ENCODE results near the gene TTLL12.
"Not testable (repeated sequence)": the region's sequence is repeated elsewhere in the genome, so short reads cannot be mapped to it uniquely, and the experiment has no call there.

TTLL12 gene

DNA sequence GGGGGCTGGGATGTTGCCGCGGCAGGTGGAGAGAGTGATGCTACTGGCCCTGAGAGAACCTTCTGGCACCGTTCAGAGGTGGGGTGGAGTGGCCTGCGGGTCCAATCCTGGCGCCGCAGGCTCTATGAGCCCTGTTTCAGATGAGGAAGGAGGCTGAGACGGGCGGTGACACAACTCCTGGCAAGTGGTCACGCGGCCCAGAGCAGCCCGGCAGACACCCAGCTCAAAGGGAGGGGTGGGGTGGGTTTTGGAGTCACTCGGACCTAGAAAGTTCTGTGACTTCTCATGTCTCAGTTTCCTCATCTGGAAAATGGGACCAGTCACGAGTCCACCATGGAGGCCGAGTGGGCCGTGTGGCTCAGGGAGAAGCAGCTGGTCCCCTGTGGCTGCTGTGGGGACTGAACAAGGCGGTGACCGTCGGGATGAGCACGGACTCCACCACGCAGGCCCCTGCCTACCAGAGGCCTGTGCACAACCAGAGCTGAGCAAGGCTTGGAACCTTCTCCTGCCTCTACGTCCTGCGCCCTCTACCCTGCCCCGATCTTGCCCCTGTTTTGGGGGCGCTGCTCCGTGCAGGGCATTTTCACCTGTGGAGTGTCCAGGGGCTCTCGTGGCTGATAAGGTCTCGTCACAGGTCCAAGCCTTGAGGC lies 31.9 kb downstream of the TTLL12 start:
- no peak for DNase-seq (ENCODE audit: low spot score)

DNA sequence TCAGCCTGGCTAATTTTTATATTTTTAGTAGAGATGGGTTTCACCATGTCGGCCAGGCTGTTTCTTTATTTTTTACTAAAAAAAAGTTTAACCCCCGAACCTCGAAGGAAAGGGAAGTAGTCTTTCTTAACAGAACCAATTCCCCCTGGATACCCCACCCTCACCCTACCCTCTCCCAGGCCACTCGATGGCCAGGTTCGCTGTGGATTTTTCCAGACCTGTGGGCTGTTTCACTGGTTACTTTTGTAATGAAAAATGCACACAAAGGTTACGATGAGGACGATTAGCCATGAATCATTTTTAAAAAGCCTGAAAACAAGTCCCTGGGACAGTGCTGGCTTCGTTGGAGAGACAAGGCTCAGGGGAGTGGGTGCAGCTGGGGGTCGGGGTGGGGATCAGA lies 33.0 kb downstream of the TTLL12 start:
- no peak for DNase-seq (ENCODE audit: low spot score)

DNA sequence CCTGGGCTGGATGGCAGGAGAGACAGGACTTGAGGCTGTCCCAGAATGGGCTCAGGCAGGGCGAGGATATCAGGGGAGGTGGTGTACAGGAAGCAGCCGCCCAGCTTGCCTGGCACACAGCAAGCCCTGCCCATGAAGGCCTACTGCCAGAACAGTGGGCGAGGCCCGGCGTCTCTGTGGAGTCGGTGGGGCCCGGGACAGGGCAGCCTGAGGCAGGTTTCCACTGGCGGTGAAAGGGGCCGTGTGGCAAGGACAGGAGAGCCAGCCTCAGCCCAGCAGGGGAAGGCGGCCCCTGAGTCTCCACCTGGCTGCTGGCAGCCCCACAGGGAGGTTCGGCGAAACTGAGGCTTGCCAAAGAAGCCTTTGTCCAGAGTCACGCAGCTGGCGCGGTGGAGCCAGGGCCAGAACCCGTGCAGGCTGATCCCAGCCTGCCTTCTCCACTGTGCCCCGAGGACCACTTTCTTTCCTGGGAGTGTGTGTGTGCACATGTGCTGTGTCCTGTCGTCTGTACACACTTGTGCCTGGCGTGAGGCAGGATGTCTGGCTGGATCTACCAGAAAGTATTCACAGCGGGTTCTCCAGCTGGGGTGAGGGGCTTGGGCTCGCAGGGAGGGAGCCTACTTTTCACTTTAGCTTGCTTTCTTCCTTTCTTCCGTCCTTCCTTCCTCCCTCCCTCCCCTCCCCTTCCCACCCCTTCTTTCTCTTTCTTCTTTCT lies 34.4 kb downstream of the TTLL12 start:
- DNase-seq (ENCODE audit: low spot score): peak; percentile 83

DNA sequence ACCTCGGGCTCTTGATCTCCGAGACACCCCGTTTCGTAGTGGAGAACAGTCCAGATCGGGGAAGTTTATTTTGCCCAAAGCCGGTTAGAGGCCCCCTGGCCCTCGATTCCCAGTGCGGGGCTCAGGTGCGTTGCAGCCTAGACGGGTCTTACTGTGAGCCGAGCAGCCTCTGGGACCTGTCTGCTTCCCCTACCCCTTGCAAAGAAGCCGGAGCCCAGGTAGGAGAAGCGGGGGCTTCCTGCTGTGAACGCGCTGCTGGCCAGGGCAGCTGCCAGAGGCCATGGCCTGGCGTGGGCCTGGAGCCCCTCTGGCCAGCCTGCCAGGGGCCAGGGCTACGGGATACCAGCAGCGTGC lies 35.0 kb downstream of the TTLL12 start:
- DNase-seq (ENCODE audit: low spot score): no peak

DNA sequence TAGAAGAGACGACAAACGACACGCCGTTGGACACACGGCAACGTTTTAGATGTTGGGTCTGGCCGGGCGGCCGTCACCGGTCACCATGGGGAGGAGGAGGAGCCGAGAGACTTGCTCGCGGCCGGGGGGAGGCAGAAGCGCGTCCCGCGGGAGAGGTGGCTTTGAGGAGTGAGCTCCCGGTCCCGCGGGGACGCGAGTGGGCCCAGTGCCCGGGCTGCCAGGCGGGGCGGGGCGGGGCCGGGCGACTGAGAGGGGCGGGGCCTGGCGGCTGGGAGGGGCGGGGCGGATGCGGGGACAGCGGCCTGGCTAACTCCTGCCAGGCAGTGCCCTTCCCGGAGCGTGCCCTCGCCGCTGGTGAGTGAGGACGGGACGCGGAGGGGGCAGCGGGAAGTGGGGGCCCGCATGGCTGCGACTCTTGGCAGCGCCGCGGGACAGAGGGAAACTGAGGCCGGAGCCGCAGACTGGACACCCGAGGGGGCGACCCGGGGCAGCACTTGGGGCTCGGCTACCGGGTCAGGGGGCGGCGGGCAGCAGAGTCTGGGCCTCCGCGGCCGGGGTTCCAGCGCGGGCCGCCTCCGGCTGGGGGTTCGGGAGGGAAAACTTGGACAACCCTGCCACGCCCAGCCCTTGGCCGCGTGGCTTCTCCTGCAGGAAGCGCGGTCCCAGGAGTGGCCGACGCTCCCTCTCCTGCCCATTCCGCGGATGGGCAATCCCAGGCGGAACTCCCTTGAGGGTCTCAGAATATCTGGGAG lies 35.5 kb downstream of the TTLL12 start, which contains the start of gene TSPO:
Gene TSPO, plus strand, starts transcription at position 309 of the 752 bp plus-strand sequence. CDS start 7,680 bp downstream, outside the sequence.
- peak; percentile 84 for DNase-seq (ENCODE audit: low spot score)

DNA sequence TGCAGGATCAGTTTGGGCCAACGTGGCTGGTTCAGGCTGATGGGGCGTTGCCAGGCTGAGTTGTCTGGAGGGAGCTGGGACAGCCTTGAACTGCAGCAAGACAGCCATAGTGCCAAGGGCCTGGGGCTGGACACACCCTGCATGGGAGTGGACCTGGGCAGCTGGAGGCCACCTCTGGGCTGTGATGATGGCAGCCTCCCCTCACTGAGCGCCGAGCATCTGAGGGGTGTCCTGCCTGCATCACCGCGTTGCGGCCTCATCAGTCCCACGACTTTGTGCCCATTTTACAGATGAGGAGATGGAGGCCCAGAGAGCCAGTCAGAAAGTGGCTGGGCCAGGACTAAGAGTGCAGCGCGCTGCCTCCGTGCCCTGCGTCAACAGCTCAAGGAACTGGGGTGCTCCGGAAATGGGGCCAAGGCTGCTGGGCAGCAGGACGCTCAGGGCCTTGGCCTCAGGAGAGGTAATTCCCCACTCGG lies 36.2 kb downstream of the TTLL12 start:
- no peak for DNase-seq (ENCODE audit: low spot score)

GRCh38 chr22:43148581-43148980 lies 38.4 kb downstream of the TTLL12 start:
- no peak for DNase-seq (ENCODE audit: low spot score)

- no peak for DNase-seq (ENCODE audit: low spot score)
Measured at GRCh38 chr22:43147821-43148220, 39.1 kb downstream of the TTLL12 start.

- not testable (repeated sequence) for DNase-seq (ENCODE audit: low spot score)
Measured at GRCh38 chr22:43146332-43146731, 40.6 kb downstream of the TTLL12 start.

- not testable (repeated sequence) for DNase-seq (ENCODE audit: low spot score)
Measured at GRCh38 chr22:43145371-43145770, 41.6 kb downstream of the TTLL12 start.

DNA sequence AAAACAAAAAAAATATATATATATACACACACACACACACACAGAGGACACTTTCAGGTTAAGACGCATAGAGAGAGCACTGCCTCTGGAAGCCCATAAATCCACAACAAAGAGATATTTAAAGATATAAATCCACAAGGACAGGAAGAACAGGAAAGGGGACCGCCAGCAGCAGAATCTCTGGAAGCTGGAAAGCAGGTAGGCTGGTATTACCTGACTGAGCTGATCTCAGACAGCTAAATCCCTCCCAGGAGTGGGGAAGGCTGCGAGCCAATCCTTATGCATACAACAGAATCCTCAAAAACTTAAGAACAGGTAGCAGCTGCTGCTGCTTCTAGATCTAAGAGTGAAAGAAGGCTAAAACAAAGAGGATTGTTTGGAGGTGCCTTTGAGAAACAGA lies 42.0 kb downstream of the TTLL12 start:
- DNase-seq (ENCODE audit: low spot score): no peak

DNA sequence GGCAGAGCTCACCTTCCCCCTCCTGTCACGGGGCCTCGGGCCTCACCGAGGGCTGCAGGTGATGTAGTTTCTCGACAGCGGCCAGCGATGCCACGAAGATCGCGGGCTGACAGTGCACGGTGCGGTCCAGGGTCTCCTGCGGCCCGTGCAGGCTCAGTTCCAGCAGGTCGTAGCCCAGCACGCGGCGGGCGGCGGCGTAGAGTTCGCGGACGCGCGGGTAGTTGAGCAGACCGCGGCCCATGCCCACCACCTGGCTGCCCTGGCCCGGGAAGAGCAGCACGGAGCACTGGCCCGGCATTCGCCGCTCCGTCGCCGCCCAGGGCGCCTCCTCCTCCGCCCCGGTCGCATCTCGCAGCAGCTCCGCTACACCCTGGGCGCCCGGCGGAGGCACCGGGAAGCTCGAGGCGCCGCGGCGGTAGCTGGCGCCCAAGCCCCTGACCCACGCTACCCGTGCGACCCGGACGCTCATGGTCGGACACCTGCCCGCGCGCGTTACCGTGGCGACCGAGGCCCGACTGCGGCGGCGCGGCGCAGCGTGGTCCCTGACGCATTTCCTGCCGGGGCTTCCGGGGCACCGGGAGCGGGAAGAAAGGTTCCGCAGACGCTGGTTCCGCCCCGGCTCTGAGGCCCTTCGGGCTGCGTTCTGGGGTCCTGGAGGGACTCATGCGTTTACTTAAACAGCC lies 43.9 kb downstream of the TTLL12 start, which contains the start of gene MCAT:
Gene MCAT, minus strand, starts transcription at position 519 of the 683 bp plus-strand sequence. Its CDS starts 50 bp downstream, at position 469.
- peak; percentile 91 for DNase-seq (ENCODE audit: low spot score)

- no peak for DNase-seq (ENCODE audit: low spot score)
Measured at GRCh38 chr22:43136801-43137200, 50.1 kb downstream of the TTLL12 start.

GRCh38 chr22:43136255-43136654 lies 50.7 kb downstream of the TTLL12 start:
- DNase-seq (ENCODE audit: low spot score): no peak

DNA sequence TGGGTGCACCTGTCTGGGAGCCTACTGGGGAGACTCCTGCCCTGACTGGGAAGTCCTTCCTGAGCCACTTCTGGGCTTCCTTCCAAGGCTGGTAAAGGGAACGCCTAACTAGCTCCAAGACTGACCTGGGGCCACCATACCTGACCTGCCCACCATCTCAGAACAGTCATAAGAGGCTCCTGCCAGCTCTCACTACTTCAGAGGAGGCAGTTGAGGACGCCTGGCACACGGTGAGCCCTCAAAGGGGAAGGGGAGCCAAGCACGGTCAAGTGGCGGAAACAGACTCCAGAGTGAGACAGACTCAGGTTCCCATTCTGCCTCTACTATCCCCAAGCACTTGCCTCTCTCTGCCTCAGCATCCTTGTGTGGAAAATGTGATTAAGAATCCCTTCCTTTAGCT lies 51.4 kb downstream of the TTLL12 start:
- no peak for DNase-seq (ENCODE audit: low spot score)

- DNase-seq (ENCODE audit: low spot score): no peak
Measured at GRCh38 chr22:43134553-43134952, 52.4 kb downstream of the TTLL12 start.

DNA sequence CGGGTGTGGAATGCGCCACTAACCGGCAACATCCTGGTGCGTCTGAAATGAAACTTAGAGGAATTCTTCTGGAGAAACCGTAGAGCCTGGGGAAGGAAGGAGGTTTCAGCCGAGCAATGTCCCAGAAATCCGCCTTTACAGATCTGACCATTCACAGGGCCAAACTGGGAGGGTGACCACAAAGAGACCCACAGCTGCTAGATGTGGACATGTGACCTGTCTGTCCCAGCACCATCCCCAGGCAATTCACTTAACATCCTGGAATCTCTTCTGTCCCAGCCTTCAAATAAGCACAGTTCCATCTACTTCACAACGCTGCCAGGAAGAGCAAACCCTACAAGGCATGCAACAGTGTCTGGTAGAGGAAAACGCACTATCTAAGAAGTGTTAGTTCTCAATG lies 53.5 kb downstream of the TTLL12 start:
- DNase-seq (ENCODE audit: low spot score): no peak

DNA sequence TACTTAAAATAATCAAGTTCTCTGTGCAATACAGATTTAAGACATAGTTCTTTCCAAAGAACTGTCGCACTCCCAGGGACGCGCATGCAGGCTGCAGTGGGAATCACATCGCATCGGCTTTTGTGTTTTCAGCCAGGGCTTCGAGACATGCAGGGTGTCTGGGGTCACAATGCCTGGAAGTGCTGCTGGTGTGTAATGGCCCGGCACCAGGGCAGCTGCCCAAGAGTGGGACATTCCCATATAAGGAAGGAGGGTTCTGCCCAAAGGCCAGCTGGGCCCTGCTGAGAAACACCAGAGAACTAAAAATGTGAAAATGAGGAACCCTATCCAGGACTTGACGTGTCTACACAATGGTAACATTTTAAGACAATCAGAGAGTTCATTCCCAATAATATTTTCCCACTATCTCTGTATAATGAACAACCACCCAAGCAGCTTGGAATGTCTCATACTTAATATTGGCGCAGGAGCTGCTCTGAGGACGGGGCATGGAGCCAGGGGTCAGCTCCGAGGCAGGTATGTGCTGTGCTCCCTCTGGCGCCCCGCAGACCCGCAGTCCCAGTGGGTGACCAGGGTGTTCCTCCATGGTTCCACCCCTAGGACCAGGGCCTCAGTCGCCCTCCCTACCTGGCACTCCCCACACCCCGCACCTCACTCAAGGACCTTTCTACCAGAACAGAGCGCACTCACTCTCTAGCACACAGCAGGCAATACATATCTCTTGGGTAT lies 55.0 kb downstream of the TTLL12 start:
- DNase-seq (ENCODE audit: low spot score): no peak

DNA sequence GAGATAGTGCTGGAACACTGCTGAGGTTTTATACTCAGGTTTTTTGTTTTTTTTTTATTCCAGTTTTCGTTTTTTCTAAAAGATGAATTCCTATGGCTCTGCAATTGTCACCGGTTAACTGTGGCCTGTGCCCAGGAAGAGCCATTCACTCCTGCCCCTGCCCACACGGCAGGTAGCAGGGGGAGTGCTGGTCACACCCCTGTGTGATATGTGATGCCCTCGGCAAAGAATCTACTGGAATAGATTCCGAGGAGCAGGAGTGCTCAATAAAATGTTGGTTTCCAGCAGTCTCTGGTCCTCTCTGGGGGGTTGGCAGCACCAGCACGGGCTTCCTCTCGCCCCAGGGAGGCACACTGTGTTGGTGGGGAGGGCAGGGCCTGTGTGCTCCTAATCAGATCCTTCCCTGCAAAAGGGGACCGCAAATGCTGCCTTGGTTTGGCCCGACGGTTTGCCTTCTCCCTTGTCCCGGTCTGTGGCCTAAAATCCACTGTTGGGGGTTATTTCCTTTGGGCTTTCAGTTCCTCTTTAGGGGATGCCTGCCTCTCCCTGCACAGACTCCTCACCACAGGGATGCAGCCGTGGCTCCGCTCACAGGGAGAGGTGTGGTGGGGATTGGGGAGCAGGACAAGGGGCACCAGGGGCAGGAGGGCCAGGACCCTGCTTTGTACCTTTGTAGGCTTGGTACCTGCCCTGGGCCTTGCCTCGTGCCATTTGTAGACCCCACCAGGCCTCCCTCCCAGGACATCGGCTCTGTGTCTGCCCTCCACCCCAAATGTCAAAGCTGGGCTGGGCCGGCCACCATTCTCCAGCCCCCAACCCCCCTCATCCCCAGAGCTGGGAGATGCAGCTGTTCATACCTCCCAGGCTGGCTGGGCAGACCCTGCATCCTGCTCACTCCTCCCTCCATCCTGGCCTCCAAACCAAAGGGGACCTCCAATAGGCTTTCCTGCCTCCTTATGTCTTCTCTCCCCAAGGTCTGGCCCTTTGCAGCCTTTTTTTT lies 57.2 kb downstream of the TTLL12 start:
- DNase-seq (ENCODE audit: low spot score): no peak

DNA sequence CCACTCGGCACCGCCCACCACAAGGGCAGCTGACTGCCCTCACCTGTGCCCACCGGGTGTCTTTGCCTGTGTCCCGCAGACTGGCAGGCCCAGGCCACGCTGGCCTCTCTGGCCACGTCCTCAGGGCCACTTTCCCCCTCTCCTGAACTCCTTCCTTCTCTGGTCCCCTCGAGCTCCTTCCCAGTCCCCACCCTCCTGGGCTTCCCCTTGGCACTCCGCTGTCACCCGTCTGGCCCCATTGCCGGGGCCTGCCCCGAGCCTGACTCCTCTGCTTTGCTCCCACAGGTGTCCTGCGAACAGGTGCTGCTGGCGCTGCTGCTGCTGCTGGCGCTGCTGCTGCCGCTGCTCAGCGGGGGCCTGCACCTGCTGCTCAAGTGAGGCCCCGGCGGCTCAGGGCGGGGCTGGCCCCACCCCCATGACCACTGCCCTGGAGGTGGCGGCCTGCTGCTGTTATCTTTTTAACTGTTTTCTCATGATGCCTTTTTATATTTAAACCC lies 58.0 kb downstream of the TTLL12 start:
- no peak for DNase-seq (ENCODE audit: low spot score)
